T-helper 17 cell (primary cell): ENCODE results near the gene NAT14. TPM values are rescaled to one million over a fixed set of nuclear protein-coding genes. Genes with fewer than 3 reads are reported as not detected.

Source experiments
- ATAC-seq: fragments of 150-1000 bp; cut with Tn5 transposase; 2 replicates; pipeline ENCODE4 v1.10.0; 2021; ENCODE audit warnings: mild to moderate bottlenecking, moderate library complexity
- DNase-seq, 3 donors: peaks; one replicate each; pipeline versions ENCODE4 v3.0.0 to v3.0.0-alpha.2; 2020 to 2021
- H3K9me3 ChIP-seq: one replicate; pipeline ENCODE4 v1.7.0; 2013; ENCODE audit warnings: low read length, mild to moderate bottlenecking; ENCODE audit not compliant: control insufficient read depth, poor library complexity, severe bottlenecking
- H3K27ac Mint-ChIP-seq: one replicate; pipeline ENCODE4 v1.8.0; 2022; ENCODE audit warnings: mild to moderate bottlenecking, moderate library complexity, mixed read lengths
- H3K27me3 Mint-ChIP-seq: one replicate; pipeline ENCODE4 v1.8.0; 2022; ENCODE audit warnings: mixed read lengths
- H3K36me3 Mint-ChIP-seq: one replicate; pipeline ENCODE4 v1.8.0; 2022; ENCODE audit warnings: low read depth, mixed read lengths
- H3K4me1 Mint-ChIP-seq: one replicate; pipeline ENCODE4 v1.8.0; 2022; ENCODE audit warnings: mild to moderate bottlenecking, mixed read lengths
- H3K4me3 Mint-ChIP-seq: one replicate; pipeline ENCODE4 v1.8.0; 2022; ENCODE audit warnings: mild to moderate bottlenecking, moderate library complexity, mixed read lengths
- total RNA-seq, 4 donors: library from RNA in 2 of 4; stranded (reverse) in 2 of 4; gene quantifications; one replicate each; pipeline ENCODE4 v1.2.3 and lab custom pipeline; 2022 to 2026

The NAT14 gene
- total RNA-seq, 2 donors from 2014 or later = 9.1 to 11.9 TPM

GRCh38 chr19:55459551-55459949, 25.4 kb upstream of the NAT14 start:
- ATAC-seq = no peak
- DNase-seq = no peak
- H3K9me3 ChIP-seq = no peaks in the 10 kb centered on the region
- no peak overlapping the region for H3K27ac Mint-ChIP-seq
- H3K4me3 Mint-ChIP-seq = no peak overlapping the region
- peaks cover 15% of the 10 kb centered on the region for H3K4me1 Mint-ChIP-seq
- H3K36me3 Mint-ChIP-seq = peaks cover 2% of the 10 kb centered on the region
- no peaks in the 10 kb centered on the region for H3K27me3 Mint-ChIP-seq

DNA sequence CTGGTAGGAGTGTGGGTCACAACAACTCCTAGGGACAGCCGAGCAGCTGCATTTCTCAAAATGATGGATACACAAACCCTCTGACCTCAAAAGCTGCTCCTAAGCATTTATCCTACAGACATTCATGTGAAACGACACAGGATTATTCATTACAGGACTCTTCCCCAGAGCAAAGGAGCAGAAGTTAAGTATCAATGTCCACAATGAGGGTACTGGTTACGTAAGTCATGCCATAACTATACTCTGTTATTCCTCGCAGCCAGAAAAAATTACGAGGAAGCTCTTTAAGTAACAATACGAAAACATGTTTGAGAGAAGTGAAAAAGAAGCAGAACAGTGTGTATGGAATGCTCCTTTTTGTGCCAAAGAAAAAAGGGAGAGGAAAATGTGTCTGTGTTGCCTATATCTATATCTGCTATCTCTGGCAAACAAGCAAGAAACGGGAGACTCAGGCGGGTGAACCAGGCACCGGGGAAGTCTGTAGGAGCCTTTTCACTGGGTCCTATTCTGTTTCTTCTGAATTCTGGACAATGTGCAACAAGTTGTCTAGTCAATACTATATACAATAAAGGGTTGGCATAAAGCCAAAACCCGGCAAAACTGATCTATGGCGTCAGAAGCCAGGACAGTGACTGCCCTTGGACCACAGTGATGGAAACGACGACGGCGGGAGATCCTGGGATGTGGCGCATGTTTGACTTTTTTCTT, 24.9 kb upstream of the NAT14 start:
- H3K9me3 ChIP-seq = no peaks in the 10 kb centered on the region
- Mint-ChIP-seq H3K4me3 (peak overlapping the region; percentile 98), H3K4me1 (peaks cover 12% of the 10 kb centered on the region), H3K36me3 (no peaks in the 10 kb centered on the region), H3K27me3 (no peaks in the 10 kb centered on the region), H3K27ac (peak overlapping the region; percentile 92)
- no peak for ATAC-seq
- no peak for DNase-seq

DNA sequence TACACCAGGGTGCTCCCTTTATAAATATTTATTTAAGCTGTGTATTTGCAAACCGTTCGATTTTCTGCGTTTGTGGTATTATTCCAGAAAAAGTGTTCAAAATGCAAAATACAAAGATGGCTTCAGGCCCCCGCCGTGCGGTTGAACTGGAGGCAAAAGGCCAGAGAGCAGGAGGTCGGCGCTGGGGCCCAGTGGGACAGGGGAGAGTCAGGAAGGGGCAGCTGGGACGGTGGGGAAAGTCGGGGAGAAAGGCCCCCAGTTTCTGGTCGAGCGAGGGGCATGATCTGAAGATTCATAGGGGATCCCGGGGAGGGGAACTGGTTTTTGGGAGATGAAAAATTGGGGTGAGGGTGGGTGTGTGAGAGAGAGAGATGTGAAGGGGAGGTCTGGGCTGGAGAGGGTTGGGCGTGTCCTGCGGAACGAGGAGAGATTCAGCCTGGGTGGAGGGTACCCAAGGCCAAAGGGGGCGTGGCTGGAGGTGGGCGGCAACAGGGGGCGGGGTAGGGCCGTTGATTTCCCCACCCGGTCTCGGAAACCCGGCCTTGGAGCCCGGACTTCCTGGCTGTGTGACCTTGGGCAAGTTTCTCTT, 24.2 kb upstream of the NAT14 start:
- no peaks in the 10 kb centered on the region for H3K27me3 Mint-ChIP-seq
- peaks cover 12% of the 10 kb centered on the region for H3K4me1 Mint-ChIP-seq
- peak overlapping the region; percentile 98 for H3K4me3 Mint-ChIP-seq
- DNase-seq (peak in 1 of 3 donors; percentile 24), ATAC-seq (no peak)
- H3K9me3 ChIP-seq = no peaks in the 10 kb centered on the region
- H3K36me3 Mint-ChIP-seq = no peaks in the 10 kb centered on the region
- peak overlapping the region; percentile 92 for H3K27ac Mint-ChIP-seq

- no peaks in the 10 kb centered on the region for H3K9me3 ChIP-seq
- ATAC-seq (peak; percentile 97), DNase-seq (peak; percentile 100)
- peak within 1 kb of the TSS; percentile 92 for H3K27ac Mint-ChIP-seq
- no peaks in the 10 kb centered on the region for H3K36me3 Mint-ChIP-seq
- H3K27me3 Mint-ChIP-seq = no peaks in the 10 kb centered on the region
- H3K4me1 Mint-ChIP-seq = peaks cover 15% of the 10 kb centered on the region
- H3K4me3 Mint-ChIP-seq = peak within 1 kb of the TSS; percentile 98
These were observed 23.6 kb upstream of the NAT14 start, which contains the start of gene ISOC2 for GRCh38 chr19:55461259-55461973. ISOC2 (minus strand) TSS chr19:55461642; CDS start chr19:55456486, 5,156 bp downstream.

DNA sequence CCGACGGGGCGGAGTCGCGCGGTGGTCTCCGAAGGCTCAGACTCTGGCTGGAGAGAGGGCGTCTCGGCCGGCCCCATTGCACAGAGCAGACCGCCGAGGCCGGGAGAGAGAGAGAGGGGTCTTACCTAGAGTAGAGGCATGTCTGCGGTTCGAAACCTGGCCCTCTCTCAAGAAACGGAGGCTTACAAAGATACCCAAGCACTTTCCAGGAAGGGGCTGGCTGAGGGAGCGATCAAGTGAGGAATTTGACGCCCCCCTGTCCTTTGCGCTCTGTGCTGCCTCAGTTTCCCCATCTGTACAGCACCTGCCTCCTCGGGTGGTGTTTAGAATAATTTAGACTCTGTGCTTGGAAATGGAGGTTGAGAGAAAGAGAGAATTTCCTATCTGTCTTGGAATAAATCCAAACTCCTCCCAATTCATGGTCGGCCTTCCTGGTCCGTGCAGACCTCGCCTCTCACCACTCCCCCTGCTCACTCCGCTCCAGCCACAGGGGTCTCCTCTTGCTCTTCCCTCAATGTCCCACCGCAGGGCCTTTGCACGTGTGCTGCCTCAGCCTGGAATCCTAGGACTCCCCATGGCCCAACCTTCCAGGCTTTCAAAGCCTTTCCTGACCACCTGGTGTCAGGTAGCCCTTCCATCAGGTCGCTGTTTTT, 22.9 kb upstream of the NAT14 start:
- DNase-seq (no peak), ATAC-seq (no peak)
- Mint-ChIP-seq H3K4me3 (peak overlapping the region; percentile 98), H3K27ac (peak overlapping the region; percentile 92), H3K27me3 (no peaks in the 10 kb centered on the region), H3K4me1 (peaks cover 15% of the 10 kb centered on the region), H3K36me3 (no peaks in the 10 kb centered on the region)
- no peaks in the 10 kb centered on the region for H3K9me3 ChIP-seq

DNA sequence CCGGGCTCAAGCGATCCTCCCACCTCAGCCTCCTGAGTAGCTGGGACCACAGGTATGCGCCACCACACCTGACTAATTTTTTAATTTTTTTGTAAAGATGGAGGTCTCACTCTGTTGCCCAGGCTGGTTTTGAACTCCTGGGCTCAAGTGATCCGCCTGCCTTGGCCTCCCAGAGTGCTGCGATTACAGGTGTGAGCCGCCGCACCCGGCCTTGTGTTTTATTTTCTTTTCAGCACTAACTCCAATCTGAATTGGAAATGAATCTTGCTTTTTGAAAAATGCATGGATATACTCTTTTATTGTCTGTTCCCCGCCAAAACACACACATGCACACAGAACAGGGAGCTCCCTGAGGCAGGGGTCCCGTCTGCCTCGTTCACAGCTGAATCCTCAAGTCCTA, 22.3 kb upstream of the NAT14 start:
- no peak for DNase-seq
- Mint-ChIP-seq H3K4me1 (peaks cover 15% of the 10 kb centered on the region), H3K36me3 (no peaks in the 10 kb centered on the region), H3K27me3 (no peaks in the 10 kb centered on the region), H3K4me3 (peak overlapping the region; percentile 98), H3K27ac (peak overlapping the region; percentile 92)
- no peak for ATAC-seq
- no peaks in the 10 kb centered on the region for H3K9me3 ChIP-seq

DNA sequence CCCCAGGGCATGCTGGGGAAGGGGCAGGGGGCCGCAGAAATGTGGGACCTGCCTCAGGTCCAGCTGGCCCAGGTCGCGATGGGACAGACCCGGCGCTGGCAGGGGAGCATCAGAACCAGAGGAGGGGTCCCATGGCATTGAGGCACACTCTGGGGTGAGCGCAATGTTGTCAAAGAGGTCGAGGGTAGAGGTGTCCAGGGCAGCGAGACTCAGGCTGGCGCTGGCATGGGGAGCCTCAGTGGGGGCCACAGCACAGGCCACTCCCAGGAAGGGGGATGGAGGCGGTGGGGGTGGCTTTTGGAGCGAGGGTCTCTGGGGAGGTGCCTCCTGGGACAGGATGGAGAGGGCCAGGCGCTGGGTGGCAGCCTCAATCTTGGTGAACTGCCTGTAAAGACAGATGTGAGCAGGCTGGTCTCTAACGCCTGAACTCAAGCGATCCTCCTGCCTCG, 21.4 kb upstream of the NAT14 start:
- ATAC-seq = no peak
- Mint-ChIP-seq H3K4me1 (peaks cover 18% of the 10 kb centered on the region), H3K27ac (no peak overlapping the region)

GRCh38 chr19:55464039-55464661, 20.8 kb upstream of the NAT14 start:
- peaks cover 18% of the 10 kb centered on the region for H3K4me1 Mint-ChIP-seq
- ATAC-seq = no peak
- H3K9me3 ChIP-seq = no peaks in the 10 kb centered on the region

More for the DNA sequence above, 21.4 kb upstream of the NAT14 start:
- no peak for DNase-seq
- Mint-ChIP-seq H3K4me3 (no peak overlapping the region), H3K27me3 (no peaks in the 10 kb centered on the region), H3K36me3 (no peaks in the 10 kb centered on the region)
- H3K9me3 ChIP-seq = no peaks in the 10 kb centered on the region

GRCh38 chr19:55464662-55465054, 20.3 kb upstream of the NAT14 start, which contains the start of gene C19orf85:
C19orf85 (minus strand) TSS chr19:55464751; CDS start chr19:55464554, 197 bp downstream.
- Mint-ChIP-seq H3K4me3 (no peak within 1 kb of the TSS), H3K36me3 (no peaks in the 10 kb centered on the region), H3K4me1 (peaks cover 18% of the 10 kb centered on the region), H3K27me3 (no peaks in the 10 kb centered on the region), H3K27ac (no peak within 1 kb of the TSS)
- DNase-seq = no peak
- no peak for ATAC-seq
- no peaks in the 10 kb centered on the region for H3K9me3 ChIP-seq

More at GRCh38 chr19:55464039-55464661, 20.8 kb upstream of the NAT14 start:
- DNase-seq = no peak
- H3K36me3 Mint-ChIP-seq = no peaks in the 10 kb centered on the region
- no peak overlapping the region for H3K27ac Mint-ChIP-seq
- H3K4me3 Mint-ChIP-seq = no peak overlapping the region
- H3K27me3 Mint-ChIP-seq = no peaks in the 10 kb centered on the region

DNA sequence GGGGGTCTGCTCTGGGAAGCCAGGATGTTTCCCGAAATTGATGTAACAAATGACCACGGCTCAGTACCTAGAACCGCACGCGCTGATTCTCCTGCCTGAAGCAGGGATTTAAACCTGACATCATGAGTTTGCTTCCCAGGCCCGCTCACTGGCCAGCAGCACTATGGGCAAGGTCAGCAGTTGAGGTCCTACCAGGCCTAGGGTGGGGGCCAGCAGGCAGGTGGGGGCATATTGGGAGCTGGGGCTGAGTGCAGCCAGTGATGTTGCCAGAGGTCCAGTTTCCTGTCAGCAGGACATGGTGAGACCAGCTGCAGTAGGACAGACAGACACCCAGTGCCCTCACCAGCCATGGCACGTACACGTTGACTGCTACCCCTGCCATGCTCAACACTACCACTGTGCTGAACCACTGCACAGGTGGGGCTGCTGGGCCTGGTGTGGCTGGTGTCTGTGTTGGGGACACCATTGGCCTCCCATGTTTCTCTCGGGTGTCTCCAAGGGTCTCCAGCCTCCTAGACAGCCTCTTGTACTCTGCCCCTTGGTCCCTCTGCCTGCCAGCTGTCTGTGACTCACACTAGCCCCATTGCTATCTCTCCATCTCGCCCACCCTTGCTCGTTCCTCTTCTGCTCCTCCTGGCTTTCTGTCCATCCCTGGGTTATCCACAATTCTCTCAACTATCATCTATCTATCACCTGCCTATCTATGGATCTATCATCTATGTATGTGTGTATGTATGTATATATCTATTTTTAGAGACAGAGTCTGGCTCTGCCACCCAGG, 19.3 kb upstream of the NAT14 start:
- no peaks in the 10 kb centered on the region for H3K9me3 ChIP-seq
- H3K27ac Mint-ChIP-seq = no peak overlapping the region
- no peak overlapping the region for H3K4me3 Mint-ChIP-seq
- peaks cover 17% of the 10 kb centered on the region for H3K4me1 Mint-ChIP-seq
- no peaks in the 10 kb centered on the region for H3K36me3 Mint-ChIP-seq
- ATAC-seq (no peak), DNase-seq (no peak)
- H3K27me3 Mint-ChIP-seq = no peaks in the 10 kb centered on the region

DNA sequence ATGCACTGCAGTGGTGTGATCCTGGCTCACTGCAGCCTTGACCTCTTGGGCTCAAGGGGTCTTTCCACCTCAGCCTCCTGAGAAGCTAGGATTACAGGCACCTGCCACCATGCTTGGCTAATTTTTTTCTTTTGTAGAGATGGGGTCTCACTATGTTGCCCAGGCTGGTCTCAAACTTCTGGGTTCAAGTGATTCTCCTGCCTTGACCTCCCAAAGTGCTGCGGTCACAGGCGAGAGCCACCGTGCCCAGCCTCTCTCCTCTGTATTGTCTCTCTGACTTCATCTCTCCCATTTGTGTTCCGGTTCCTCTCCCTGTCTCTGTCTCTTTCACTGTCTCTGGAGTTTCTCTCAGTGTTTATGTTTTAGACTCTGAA, 18.8 kb upstream of the NAT14 start:
- Mint-ChIP-seq H3K36me3 (no peaks in the 10 kb centered on the region), H3K4me1 (peaks cover 14% of the 10 kb centered on the region), H3K27ac (no peak overlapping the region), H3K4me3 (no peak overlapping the region), H3K27me3 (no peaks in the 10 kb centered on the region)
- no peak for ATAC-seq
- no peaks in the 10 kb centered on the region for H3K9me3 ChIP-seq
- DNase-seq = no peak
